Neural cell (in vitro differentiated cells): Measurements from ENCODE around the gene SEMA4B.

Experiments used
- CTCF ChIP-seq: fragments of 450-650 bp; IDR thresholded peaks from 2 replicates; pipeline ENCODE4 v1.5.1; 2014; ENCODE audit warnings: antibody characterized with exemption, mild to moderate bottlenecking, moderate library complexity; ENCODE audit not compliant: poor library complexity, severe bottlenecking
- EP300 ChIP-seq: fragments of 450-650 bp; conservative IDR thresholded peaks from 2 replicates; pipeline ENCODE4 v1.6.1; 2014; ENCODE audit warnings: antibody characterized with exemption, mild to moderate bottlenecking, moderate library complexity; ENCODE audit not compliant: poor library complexity, severe bottlenecking
- EZH2 ChIP-seq: fragments of 200-600, 300-800 bp; shearing (Covaris generic), sonication (generic); IDR thresholded peaks from 2 replicates; pipeline ENCODE4 v1.6.1; 2014; ENCODE audit warnings: antibody characterized with exemption, low read length, borderline replicate concordance, mild to moderate bottlenecking; ENCODE audit not compliant: insufficient read depth, poor library complexity, severe bottlenecking
- POLR2AphosphoS5 ChIP-seq: IDR thresholded peaks from 2 replicates; pipeline ENCODE4 v1.6.1; 2012

DNA sequence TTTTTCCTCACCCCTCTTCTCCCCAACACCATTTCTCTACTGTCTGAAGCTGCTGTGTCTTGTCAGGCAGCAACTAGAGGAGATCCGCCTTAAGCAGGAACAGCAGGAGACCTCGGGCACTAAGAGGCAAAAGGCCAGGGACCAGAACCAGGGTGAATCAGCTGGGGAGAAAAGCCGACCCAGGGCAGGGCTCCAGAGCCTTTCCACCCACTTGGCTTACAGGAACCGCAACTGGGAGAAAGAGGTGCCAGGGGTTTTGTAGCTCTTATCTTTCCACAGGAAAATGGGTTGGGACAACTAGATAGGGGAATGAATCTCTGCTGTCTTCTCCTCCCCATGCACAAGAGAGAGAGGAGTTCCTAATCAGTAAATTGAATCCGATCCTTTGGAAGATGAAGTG, 61.3 kb downstream of the SEMA4B start:
- TF ChIP-seq EP300 (no peak), POLR2AphosphoS5 (no peak), CTCF (no peak), EZH2 (no peak)
